IMR-90 (cell line): Measurements from ENCODE around the gene YIPF1. TPM values are rescaled to one million over a fixed set of nuclear protein-coding genes. Genes with fewer than 3 reads are reported as not detected.
"Not testable (repeated sequence)": the region's sequence is repeated elsewhere in the genome, so short reads cannot be mapped to it uniquely, and the experiment has no call there.

ENCODE experiments used
- ATAC-seq: fragments of 200-7000 bp; cut with Tn5 transposase; 2 replicates; pipeline ENCODE4 v1.9.1; 2020; ENCODE audit warnings: low read depth, mild to moderate bottlenecking, moderate library complexity
- BruUV-seq: library from RNA; stranded (reverse); fragments of 400-500 nt; replicated peaks from 2 replicates; lab custom pipeline; 2021; lab: Mats Ljungman, UMichigan
- CTCF ChIA-PET: fragments of 300-600 bp; formaldehyde crosslinking; extraction: SDS; loops from one replicate; lab custom pipeline; 2021; ENCODE audit warnings: antibody characterized with exemption; lab: Yijun Ruan, JAX
- POLR2A ChIA-PET: fragments of 300-600 bp; sonication (Branson Sonifier 250); formaldehyde crosslinking; loops from one replicate; lab custom pipeline; 2022; ENCODE audit warnings: antibody characterized with exemption; ENCODE audit not compliant: unreplicated experiment; lab: Charles Lee
- DNase-seq: peaks from one replicate; pipeline ENCODE4 v3.0.0; 2013
- H2AFZ ChIP-seq: replicated peaks from 2 replicates; pipeline ENCODE3; 2013; ENCODE audit warnings: low read length, mild to moderate bottlenecking; ENCODE audit not compliant: poor library complexity
- H2AK5ac ChIP-seq: 2 replicates; pipeline ENCODE4 v1.6.1; 2013; ENCODE audit warnings: low read depth, low read length, inconsistent platforms
- H2AK9ac ChIP-seq: replicated peaks from 2 replicates; pipeline ENCODE3; 2013; ENCODE audit warnings: mild to moderate bottlenecking, low read depth, low read length, moderate library complexity; ENCODE audit not compliant: poor library complexity
- H2BK120ac ChIP-seq: 2 replicates; pipeline ENCODE4 v1.6.1; 2013; ENCODE audit warnings: low read depth, low read length, inconsistent platforms
- H2BK15ac ChIP-seq: 3 replicates; pipeline ENCODE4 v1.6.1; 2013; ENCODE audit warnings: low read depth, low read length, inconsistent platforms
- H2BK20ac ChIP-seq: 2 replicates; pipeline ENCODE4 v1.6.1; 2013; ENCODE audit warnings: low read depth, mild to moderate bottlenecking, inconsistent platforms, low read length, moderate library complexity
- H2BK5ac ChIP-seq: 2 replicates; pipeline ENCODE4 v1.6.1; 2013; ENCODE audit warnings: mild to moderate bottlenecking, low read depth, low read length, inconsistent platforms; ENCODE audit not compliant: poor library complexity, severe bottlenecking
- H3K14ac ChIP-seq: replicated peaks from 2 replicates; pipeline ENCODE4 v1.6.1; 2013; ENCODE audit warnings: low read depth, low read length, inconsistent platforms
- H3K18ac ChIP-seq: 2 replicates; pipeline ENCODE4 v1.6.1; 2013; ENCODE audit warnings: low read depth, low read length, control low read depth
- H3K23ac ChIP-seq: 2 replicates; pipeline ENCODE4 v1.6.1; 2013; ENCODE audit warnings: low read depth, low read length, inconsistent platforms
- H3K27ac ChIP-seq: 2 replicates; pipeline ENCODE4 v1.5.1; 2013; ENCODE audit warnings: mild to moderate bottlenecking, control low read depth, low read length; ENCODE audit not compliant: insufficient read depth
- H3K27me3 ChIP-seq: 2 replicates; pipeline ENCODE4 v1.6.1; 2013; ENCODE audit warnings: low read length; ENCODE audit not compliant: control insufficient read depth, insufficient read depth
- H3K36me3 ChIP-seq: 2 replicates; pipeline ENCODE4 v1.6.1; 2013; ENCODE audit warnings: low read length, mixed read lengths; ENCODE audit not compliant: control insufficient read depth, insufficient read depth
- H3K4ac ChIP-seq: 2 replicates; pipeline ENCODE4 v1.6.1; 2013; ENCODE audit warnings: low read depth, low read length, inconsistent platforms
- H3K4me1 ChIP-seq: 2 replicates; pipeline ENCODE4 v1.6.1; 2013; ENCODE audit warnings: low read length, mixed read lengths; ENCODE audit not compliant: control insufficient read depth, insufficient read depth
- H3K4me2 ChIP-seq: 2 replicates; pipeline ENCODE4 v1.6.1; 2013; ENCODE audit warnings: low read depth, mild to moderate bottlenecking, control low read depth, low read length, moderate library complexity
- H3K4me3 ChIP-seq: 2 replicates; pipeline ENCODE4 v1.5.1; 2013; ENCODE audit warnings: low read depth, mild to moderate bottlenecking, control low read depth, low read length, moderate library complexity; ENCODE audit not compliant: insufficient read depth
- H3K56ac ChIP-seq: 2 replicates; pipeline ENCODE4 v1.6.1; 2013; ENCODE audit warnings: low read length, inconsistent platforms; ENCODE audit not compliant: insufficient read depth; ENCODE audit errors: extremely low read depth
- H3K79me1 ChIP-seq, 2 experiments: 2 replicates each; pipeline ENCODE4 v1.6.1; 2013; ENCODE audit warnings: low read length in 2 of 2, inconsistent platforms in 1 of 2, low read depth in 1 of 2
- H3K9ac ChIP-seq: 2 replicates; pipeline ENCODE4 v1.6.1; 2013; ENCODE audit warnings: low read depth, low read length, control low read depth
- H3K9me1 ChIP-seq: 2 replicates; pipeline ENCODE4 v1.6.1; 2013; ENCODE audit warnings: low read length, inconsistent platforms; ENCODE audit not compliant: insufficient read depth
- H3K9me3 ChIP-seq: 2 replicates; pipeline ENCODE4 v1.6.1; 2013; ENCODE audit warnings: low read length; ENCODE audit not compliant: control insufficient read depth, insufficient read depth
- H4K20me1 ChIP-seq: 2 replicates; pipeline ENCODE4 v1.6.1; 2013; ENCODE audit warnings: low read length, inconsistent platforms; ENCODE audit not compliant: insufficient read depth
- H4K5ac ChIP-seq: 2 replicates; pipeline ENCODE4 v1.6.1; 2013; ENCODE audit warnings: mild to moderate bottlenecking, low read depth, low read length, control low read depth
- H4K8ac ChIP-seq, 2 experiments: 2 replicates each; pipeline ENCODE4 v1.6.1; 2013; ENCODE audit warnings: low read depth in 2 of 2, low read length in 2 of 2, control low read depth in 1 of 2, inconsistent platforms in 1 of 2
- H4K91ac ChIP-seq: 2 replicates; pipeline ENCODE4 v1.6.1; 2013; ENCODE audit warnings: low read depth, low read length, inconsistent platforms; ENCODE audit not compliant: insufficient read depth
- WGBS, 2 experiments: methylation state at CpG; one replicate each; pipeline versions ENCODE4 v1.1.5 to v1.1.7; 2013; ENCODE audit warnings: missing lambda C conversion rate in 2 of 2; ENCODE audit not compliant: insufficient read length in 1 of 2; ENCODE audit errors: extremely low coverage in 2 of 2; 5-methylcytosine and 5-hydroxymethylcytosine counted together
- dilution Hi-C: fragments of 300-500 bp; cut with HindIII; formaldehyde crosslinking; loops from one replicate; pipeline ENCODE4 v1.14.3; 2018; ENCODE audit warnings: low sequenced_read_pairs; ENCODE audit not compliant: unreplicated experiment
- in situ Hi-C: fragments of 300-500 bp; cut with MboI; formaldehyde crosslinking; loops from 3 replicates; pipeline ENCODE4 v1.14.3; 2019; ENCODE audit warnings: low sequenced_read_pairs, inconsistent platforms, mixed read lengths
- intact Hi-C: fragments of 100-400 bp; cut with micrococcal nuclease; formaldehyde crosslinking; loops from 2 replicates; pipeline ENCODE4 v1.10.0; 2022
- polyA plus RNA-seq, 3 experiments: library from polyadenylated mRNA; depleted of rRNA; stranded (reverse); fragments of >200 nt; gene quantifications; 2 replicates each; pipeline ENCODE4 v1.2.3, GENCODE V29; 2012; ENCODE audit warnings: low replicate concordance in 1 of 3
- total RNA-seq: library from RNA; depleted of rRNA; stranded (reverse); fragments of >200 nt; gene quantifications from 2 replicates; pipeline ENCODE4 v1.2.3, GENCODE V29; 2012

YIPF1 gene
- total and polyA plus RNA-seq, 2 of the 4 experiments (the other 2 are of a cell fraction) = 23.7 to 35.3 TPM

- H3K56ac ChIP-seq, H3K27me3 ChIP-seq, H3K9me1 ChIP-seq, dilution Hi-C loops, H3K23ac ChIP-seq, H2BK20ac ChIP-seq, in situ Hi-C loops, H2BK15ac ChIP-seq, H3K4me1 ChIP-seq, DNase-seq, H3K9me3 ChIP-seq, H3K18ac ChIP-seq, CTCF ChIA-PET, H2BK5ac ChIP-seq, H3K4ac ChIP-seq, H2AK9ac ChIP-seq, H2AK5ac ChIP-seq, H3K14ac ChIP-seq, BruUV-seq, H3K27ac ChIP-seq, H3K4me2 ChIP-seq, H4K20me1 ChIP-seq, H3K36me3 ChIP-seq, H4K5ac ChIP-seq, ATAC-seq, H4K91ac ChIP-seq, H2BK120ac ChIP-seq, H4K8ac ChIP-seq, H3K9ac ChIP-seq, POLR2A ChIA-PET, H3K4me3 ChIP-seq, H2AFZ ChIP-seq: not testable (repeated sequence)
- intact Hi-C loops = loop anchor here (5.0 kb wide), 1 partner anchor 34 kb away; no protein-coding TSS in a partner anchor
- WGBS, 2 experiments = no CpG with 5 or more reads among the region's 1 CpG
- H3K79me1 ChIP-seq = peaks cover 7 to 16% of the 10 kb centered on the region in 2 experiments; a peak in 3 of 4 replicates
These were observed 73.0 kb downstream of the YIPF1 start for GRCh38 chr1:53816584-53816983.

- H3K4me3 ChIP-seq, H3K27me3 ChIP-seq, H2AK5ac ChIP-seq, CTCF ChIA-PET, H3K27ac ChIP-seq, H3K36me3 ChIP-seq, H3K18ac ChIP-seq, H2BK5ac ChIP-seq, H3K9me3 ChIP-seq, in situ Hi-C loops, H3K4ac ChIP-seq, H3K4me2 ChIP-seq, H4K20me1 ChIP-seq, DNase-seq, H2BK20ac ChIP-seq, dilution Hi-C loops, BruUV-seq, POLR2A ChIA-PET, H2BK15ac ChIP-seq, H3K56ac ChIP-seq, H3K14ac ChIP-seq, H4K5ac ChIP-seq, H2AFZ ChIP-seq, H3K9me1 ChIP-seq, H2AK9ac ChIP-seq, H2BK120ac ChIP-seq, ATAC-seq, H3K9ac ChIP-seq, H4K91ac ChIP-seq, H3K4me1 ChIP-seq, H3K23ac ChIP-seq, H4K8ac ChIP-seq: not testable (repeated sequence)
- peaks cover 13 to 15% of the 10 kb centered on the region in 2 experiments; a peak in 3 of 4 replicates for H3K79me1 ChIP-seq
- intact Hi-C loops = loop anchor here (5.0 kb wide), 1 partner anchor 33 kb away; no protein-coding TSS in a partner anchor
- WGBS, 2 experiments = no CpG with 5 or more reads among the region's 1 CpG
These were observed 74.1 kb downstream of the YIPF1 start for GRCh38 chr1:53815484-53815883.
